Gastroesophageal sphincter (tissue), 4 donors: ENCODE results near the gene MAN2A1. TPM values are rescaled to one million over a fixed set of nuclear protein-coding genes. Genes with fewer than 3 reads are reported as not detected.

Source experiments
- ATAC-seq: fragments of 150-250 bp; one replicate; pipeline ENCODE4 v1.9.1; 2016; ENCODE audit warnings: mild to moderate bottlenecking, moderate library complexity
- H3K27ac ChIP-seq, 4 donors: fragments of 200-600 bp; sonication (generic) in 3 of 4; 1 replicate in 3 of 4; 2 replicates in 1 of 4; pipeline ENCODE4 v1.5.1; 2016 to 2019
- H3K27me3 ChIP-seq: fragments of 200-600 bp; sonication (generic); one replicate; pipeline ENCODE4 v1.5.1; 2019
- H3K36me3 ChIP-seq, 2 donors: fragments of 200-600 bp; sonication (generic); one replicate each; pipeline ENCODE4 v1.5.1; 2019; ENCODE audit warnings: control low read depth in 1 of 2
- H3K4me1 ChIP-seq, 3 donors: fragments of 200-600 bp; sonication (generic); 1 replicate in 2 of 3; 2 replicates in 1 of 3; pipeline ENCODE4 v1.5.1; 2016 to 2019; ENCODE audit warnings: control low read depth in 2 of 3
- H3K4me3 ChIP-seq, 2 donors: fragments of 200-600 bp; sonication (generic); one replicate each; pipeline ENCODE4 v1.5.1; 2019; ENCODE audit warnings: mild to moderate bottlenecking in 1 of 2, moderate library complexity in 1 of 2
- H3K9me3 ChIP-seq, 3 donors: fragments of 200-600 bp; sonication (generic); one replicate each; pipeline ENCODE4 v1.5.1; 2017 to 2019; ENCODE audit warnings: control low read depth in 2 of 3
- EP300 ChIP-seq: sonication (generic); formaldehyde crosslinking; IDR thresholded peaks from one replicate; pipeline ENCODE4 v1.6.1; 2017; ENCODE audit warnings: antibody characterized with exemption, mild to moderate bottlenecking
- POLR2A ChIP-seq, 2 donors: fragments of 450-650 bp; IDR thresholded peaks; one replicate each; pipeline ENCODE4 v1.6.1; 2017; ENCODE audit warnings: antibody characterized with exemption in 2 of 2, mild to moderate bottlenecking in 2 of 2, moderate library complexity in 1 of 2
- POLR2AphosphoS5 ChIP-seq: sonication (generic); formaldehyde crosslinking; IDR thresholded peaks from one replicate; pipeline ENCODE4 v1.6.1; 2017; ENCODE audit warnings: antibody characterized with exemption
- WGBS, 2 donors: methylation state at CpG; one replicate each; pipeline ENCODE4 v1.1.5; 2018; ENCODE audit warnings: low coverage in 1 of 2; 5-methylcytosine and 5-hydroxymethylcytosine counted together
- total RNA-seq, 4 donors: library from RNA; depleted of rRNA; stranded (reverse); fragments of >200 nt; gene quantifications; one replicate each; pipeline ENCODE4 v1.1.0, GENCODE V29; 2016
- TF ChIP-seq, protein P1 (sequence below), 4 experiments: fragments of 200-600 bp in 2 of 4; fragments of 450-650 bp in 2 of 4; sonication (generic) in 1 of 4; IDR thresholded peaks; one replicate each; pipeline ENCODE4 v1.5.1; 2017 to 2019; ENCODE audit warnings: antibody characterized with exemption in 4 of 4, mild to moderate bottlenecking in 2 of 4, moderate library complexity in 2 of 4

MAN2A1 gene
- total RNA-seq, 4 donors from 2014 or later, result 19.6 to 55.6 (median 34.1) TPM

DNA sequence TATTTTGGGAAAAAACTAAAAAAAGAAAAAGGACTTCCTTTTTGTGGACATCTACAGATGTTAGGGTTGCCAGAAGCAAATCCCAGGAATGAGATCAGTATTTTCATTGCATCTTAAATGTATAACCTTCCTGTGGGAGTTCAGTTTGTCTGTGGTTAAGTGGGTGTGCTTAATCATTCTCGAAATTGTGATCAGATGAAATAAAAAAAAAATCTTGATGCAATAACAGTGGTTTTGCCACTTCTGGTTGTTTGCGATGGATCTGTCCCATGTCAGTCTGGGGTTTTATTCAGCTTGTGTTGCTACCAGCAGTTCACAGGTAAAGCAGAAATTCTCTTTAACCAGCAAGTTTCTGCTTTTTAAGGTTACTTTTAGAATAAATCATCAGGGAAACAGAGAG, 179.0 kb downstream of the MAN2A1 start:
- Histone ChIP-seq H3K4me3 (no peak overlapping the region), H3K27me3 (no peaks in the 10 kb centered on the region), H3K27ac (no peak overlapping the region), H3K36me3 (peaks cover 0 to 34% of the 10 kb centered on the region in 2 donors), H3K9me3 (no peaks in the 10 kb centered on the region), H3K4me1 (no peaks in the 10 kb centered on the region)
- ATAC-seq, result no peak
- TF ChIP-seq POLR2AphosphoS5, result no peak
- no peak for TF ChIP-seq POLR2A (IDR thresholded peaks at IDR 0.05)
- TF ChIP-seq EP300, result no peak
- TF ChIP-seq, protein P1, sequence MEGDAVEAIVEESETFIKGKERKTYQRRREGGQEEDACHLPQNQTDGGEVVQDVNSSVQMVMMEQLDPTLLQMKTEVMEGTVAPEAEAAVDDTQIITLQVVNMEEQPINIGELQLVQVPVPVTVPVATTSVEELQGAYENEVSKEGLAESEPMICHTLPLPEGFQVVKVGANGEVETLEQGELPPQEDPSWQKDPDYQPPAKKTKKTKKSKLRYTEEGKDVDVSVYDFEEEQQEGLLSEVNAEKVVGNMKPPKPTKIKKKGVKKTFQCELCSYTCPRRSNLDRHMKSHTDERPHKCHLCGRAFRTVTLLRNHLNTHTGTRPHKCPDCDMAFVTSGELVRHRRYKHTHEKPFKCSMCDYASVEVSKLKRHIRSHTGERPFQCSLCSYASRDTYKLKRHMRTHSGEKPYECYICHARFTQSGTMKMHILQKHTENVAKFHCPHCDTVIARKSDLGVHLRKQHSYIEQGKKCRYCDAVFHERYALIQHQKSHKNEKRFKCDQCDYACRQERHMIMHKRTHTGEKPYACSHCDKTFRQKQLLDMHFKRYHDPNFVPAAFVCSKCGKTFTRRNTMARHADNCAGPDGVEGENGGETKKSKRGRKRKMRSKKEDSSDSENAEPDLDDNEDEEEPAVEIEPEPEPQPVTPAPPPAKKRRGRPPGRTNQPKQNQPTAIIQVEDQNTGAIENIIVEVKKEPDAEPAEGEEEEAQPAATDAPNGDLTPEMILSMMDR (IDR thresholded peaks at IDR 0.05), result no peak
- whole genome bisulfite sequencing, 2 donors, result 80 to 83% methylated on average over 2 of the region's 2 CpGs

DNA sequence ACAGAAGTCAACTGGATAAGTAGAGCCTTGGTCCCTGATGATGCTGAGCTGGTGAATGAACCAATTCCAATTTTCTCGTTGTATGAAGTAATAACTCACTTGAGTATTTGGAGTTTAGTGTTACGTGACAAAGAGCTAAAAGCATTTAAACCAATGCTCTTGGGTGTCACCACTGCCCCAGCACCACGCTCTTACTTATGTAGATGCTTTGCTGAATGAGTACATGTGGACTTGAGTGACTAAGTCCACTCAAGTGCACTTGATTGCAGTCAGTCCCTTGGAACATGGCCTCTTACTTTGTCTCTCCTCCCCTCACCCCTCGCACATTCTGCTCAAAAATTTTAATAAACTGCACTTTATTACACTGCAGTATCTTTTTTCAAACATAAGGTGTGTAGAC, 184.0 kb downstream of the MAN2A1 start:
- no peaks in the 10 kb centered on the region for H3K27me3 ChIP-seq
- WGBS, 2 donors, result 94 to 100% methylated on average over 2 to 4 of the region's 4 CpGs
- ATAC-seq, result no peak

DNA sequence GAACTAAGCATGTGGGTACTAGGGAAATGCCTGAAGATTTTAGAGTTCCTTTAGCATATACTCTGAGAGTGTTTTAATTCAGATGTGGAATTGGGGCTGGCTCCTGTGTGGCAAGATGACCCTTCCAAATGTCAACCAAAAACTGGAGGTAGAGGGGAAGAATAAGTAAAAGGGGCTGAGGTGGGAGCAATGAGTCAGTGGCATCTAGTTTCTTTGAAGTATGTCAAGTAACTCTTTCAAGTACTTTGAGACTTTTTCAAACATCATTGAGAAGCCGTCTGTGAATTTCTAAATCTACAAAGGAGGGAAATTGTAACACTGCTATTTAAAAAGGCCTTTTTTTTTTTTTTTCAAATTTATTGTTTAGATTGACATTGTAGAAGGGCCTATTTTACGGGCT, 184.4 kb downstream of the MAN2A1 start:
- Histone ChIP-seq H3K4me1 (no peaks in the 10 kb centered on the region), H3K27me3 (no peaks in the 10 kb centered on the region), H3K9me3 (no peaks in the 10 kb centered on the region), H3K27ac (no peak overlapping the region), H3K4me3 (no peak overlapping the region), H3K36me3 (no peaks in the 10 kb centered on the region)
- 84 to 87% methylated on average over 2 of the region's 2 CpGs for WGBS, 2 donors
- no peak for ATAC-seq
- TF ChIP-seq, protein P1 (IDR thresholded peaks at IDR 0.05), result no peak
- TF ChIP-seq POLR2AphosphoS5, result no peak
- TF ChIP-seq EP300, result no peak
- TF ChIP-seq POLR2A (IDR thresholded peaks at IDR 0.05), result no peak

More for the DNA sequence above, 184.0 kb downstream of the MAN2A1 start:
- Histone ChIP-seq H3K9me3 (no peaks in the 10 kb centered on the region), H3K4me1 (no peaks in the 10 kb centered on the region), H3K4me3 (no peak overlapping the region), H3K36me3 (no peaks in the 10 kb centered on the region), H3K27ac (no peak overlapping the region)
- TF ChIP-seq EP300, result no peak
- no peak for TF ChIP-seq POLR2AphosphoS5
- TF ChIP-seq, protein P1 (IDR thresholded peaks at IDR 0.05), result no peak
- TF ChIP-seq POLR2A (IDR thresholded peaks at IDR 0.05), result no peak

DNA sequence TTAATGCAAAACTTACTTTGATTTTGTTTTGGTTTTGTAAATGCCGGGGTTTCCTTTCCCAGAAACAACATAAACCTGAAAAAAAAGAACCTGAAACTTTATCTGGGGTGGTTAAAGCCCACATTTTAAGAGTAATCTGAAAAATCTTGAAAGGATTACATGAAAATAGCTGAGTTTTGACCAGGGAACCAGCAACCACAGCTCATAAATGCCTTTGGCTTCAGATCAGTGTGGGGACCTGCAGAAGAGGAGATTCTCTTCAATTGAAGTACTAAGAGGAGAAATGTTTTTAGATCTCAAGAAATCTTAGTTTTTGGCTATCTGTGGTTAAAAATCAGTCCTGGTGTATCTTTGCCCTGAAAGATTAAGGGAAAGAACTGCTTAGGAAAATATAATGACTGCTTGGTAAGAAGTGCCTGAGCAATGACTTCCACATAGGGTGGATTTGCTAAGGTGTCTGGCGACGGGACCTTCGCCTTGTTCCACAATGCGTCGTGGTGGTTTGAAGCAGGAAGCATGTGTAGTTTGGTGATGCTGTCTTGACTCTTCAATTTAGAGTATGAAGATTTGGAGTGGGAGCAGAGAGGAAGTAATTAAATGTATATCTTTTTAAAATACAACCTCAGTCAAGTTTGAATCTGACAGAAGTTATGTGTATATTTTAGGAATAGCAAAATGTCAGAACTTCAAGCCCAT, 186.5 kb downstream of the MAN2A1 start:
- Histone ChIP-seq H3K4me1 (no peaks in the 10 kb centered on the region), H3K27ac (no peak overlapping the region), H3K27me3 (no peaks in the 10 kb centered on the region), H3K9me3 (no peaks in the 10 kb centered on the region), H3K4me3 (no peak overlapping the region), H3K36me3 (no peaks in the 10 kb centered on the region)
- WGBS, 2 donors, result 87 to 96% methylated on average over 3 to 5 of the region's 6 CpGs
- no peak for TF ChIP-seq EP300
- no peak for TF ChIP-seq POLR2AphosphoS5
- TF ChIP-seq, protein P1 (IDR thresholded peaks at IDR 0.05), result no peak
- TF ChIP-seq POLR2A (IDR thresholded peaks at IDR 0.05), result no peak
- no peak for ATAC-seq
